KMS-11 (cell line): Measurements from ENCODE around the gene GCNT4.

Source experiments
- H2AFZ ChIP-seq: fragments of 200-600 bp; sonication (generic); 2 replicates; pipeline ENCODE4 v1.6.1; 2016; ENCODE audit warnings: antibody characterized with exemption, mixed run types, low read depth
- H3K27ac ChIP-seq: fragments of 200-600 bp; sonication (generic); 2 replicates; pipeline ENCODE4 v1.6.1; 2016; ENCODE audit warnings: mild to moderate bottlenecking, mixed run types
- H3K27me3 ChIP-seq: fragments of 200-600 bp; sonication (generic); 2 replicates; pipeline ENCODE4 v1.6.1; 2017; ENCODE audit warnings: mild to moderate bottlenecking, low read depth, mixed run types, moderate library complexity; ENCODE audit not compliant: insufficient read depth
- H3K36me3 ChIP-seq: fragments of 200-600 bp; sonication (generic); 2 replicates; pipeline ENCODE4 v1.6.1; 2017; ENCODE audit warnings: mild to moderate bottlenecking, mixed run types; ENCODE audit not compliant: insufficient read depth
- H3K4me1 ChIP-seq: fragments of 200-600 bp; sonication (generic); 2 replicates; pipeline ENCODE4 v1.6.1; 2016; ENCODE audit warnings: mild to moderate bottlenecking, low read depth, mixed run types; ENCODE audit not compliant: poor library complexity, severe bottlenecking
- H3K4me2 ChIP-seq: fragments of 200-600 bp; sonication (generic); 2 replicates; pipeline ENCODE4 v1.7.0; 2016; ENCODE audit warnings: mild to moderate bottlenecking, mixed run types
- H3K4me3 ChIP-seq: fragments of 200-600 bp; sonication (generic); IDR thresholded peaks from 2 replicates; pipeline ENCODE4 v1.6.1; 2017; ENCODE audit warnings: low read depth, low read length, mixed read lengths; ENCODE audit not compliant: insufficient read depth
- H3K79me2 ChIP-seq: fragments of 200-600 bp; sonication (generic); 2 replicates; pipeline ENCODE4 v1.6.1; 2016; ENCODE audit warnings: low read depth, mixed run types; ENCODE audit not compliant: insufficient read depth
- H3K9ac ChIP-seq: fragments of 200-600 bp; sonication (generic); 2 replicates; pipeline ENCODE4 v1.6.1; 2016; ENCODE audit warnings: mild to moderate bottlenecking, mixed run types
- H4K20me1 ChIP-seq: fragments of 200-600 bp; sonication (generic); 2 replicates; pipeline ENCODE4 v1.6.1; 2016; ENCODE audit warnings: mild to moderate bottlenecking, mixed run types; ENCODE audit not compliant: insufficient read depth
- TF ChIP-seq, protein P1 (sequence below): fragments of 200-600 bp; sonication (generic); conservative IDR thresholded peaks from 2 replicates; pipeline ENCODE4 v1.6.1; 2017; ENCODE audit warnings: low read depth, mild to moderate bottlenecking, antibody characterized with exemption, low read length, moderate library complexity, mixed read lengths

The GCNT4 gene

DNA sequence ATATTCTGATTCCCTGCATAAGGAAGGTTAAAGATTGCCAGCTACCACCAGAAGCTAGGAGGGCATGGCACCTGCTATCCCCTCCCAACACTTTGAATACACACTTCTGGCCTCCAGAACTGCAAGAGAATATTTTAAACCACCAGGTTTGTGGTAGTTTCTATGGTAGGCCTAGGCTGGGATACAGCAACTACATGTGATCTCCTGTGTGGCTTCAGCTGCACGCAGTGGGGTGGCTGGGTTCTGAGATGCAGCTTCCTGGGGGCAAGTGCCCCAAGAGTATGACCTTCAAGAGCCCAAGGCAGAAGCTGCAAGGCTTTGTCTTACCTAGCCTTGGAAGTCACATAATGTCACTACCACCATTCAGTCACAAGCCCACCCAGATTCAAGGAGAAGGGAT, 39.6 kb downstream of the GCNT4 start:
- no peak overlapping the region for H3K9ac ChIP-seq
- TF ChIP-seq, protein P1, sequence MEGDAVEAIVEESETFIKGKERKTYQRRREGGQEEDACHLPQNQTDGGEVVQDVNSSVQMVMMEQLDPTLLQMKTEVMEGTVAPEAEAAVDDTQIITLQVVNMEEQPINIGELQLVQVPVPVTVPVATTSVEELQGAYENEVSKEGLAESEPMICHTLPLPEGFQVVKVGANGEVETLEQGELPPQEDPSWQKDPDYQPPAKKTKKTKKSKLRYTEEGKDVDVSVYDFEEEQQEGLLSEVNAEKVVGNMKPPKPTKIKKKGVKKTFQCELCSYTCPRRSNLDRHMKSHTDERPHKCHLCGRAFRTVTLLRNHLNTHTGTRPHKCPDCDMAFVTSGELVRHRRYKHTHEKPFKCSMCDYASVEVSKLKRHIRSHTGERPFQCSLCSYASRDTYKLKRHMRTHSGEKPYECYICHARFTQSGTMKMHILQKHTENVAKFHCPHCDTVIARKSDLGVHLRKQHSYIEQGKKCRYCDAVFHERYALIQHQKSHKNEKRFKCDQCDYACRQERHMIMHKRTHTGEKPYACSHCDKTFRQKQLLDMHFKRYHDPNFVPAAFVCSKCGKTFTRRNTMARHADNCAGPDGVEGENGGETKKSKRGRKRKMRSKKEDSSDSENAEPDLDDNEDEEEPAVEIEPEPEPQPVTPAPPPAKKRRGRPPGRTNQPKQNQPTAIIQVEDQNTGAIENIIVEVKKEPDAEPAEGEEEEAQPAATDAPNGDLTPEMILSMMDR = no peak
- no peak overlapping the region for H3K4me3 ChIP-seq
- H3K79me2 ChIP-seq = no peaks in the 10 kb centered on the region
- H4K20me1 ChIP-seq = no peaks in the 10 kb centered on the region
- H3K27me3 ChIP-seq = no peaks in the 10 kb centered on the region
- no peaks in the 10 kb centered on the region for H3K36me3 ChIP-seq
- H3K4me2 ChIP-seq = no peak overlapping the region
- H3K27ac ChIP-seq = no peak overlapping the region
- peaks cover 17% of the 10 kb centered on the region for H3K4me1 ChIP-seq
- no peak overlapping the region for H2AFZ ChIP-seq

DNA sequence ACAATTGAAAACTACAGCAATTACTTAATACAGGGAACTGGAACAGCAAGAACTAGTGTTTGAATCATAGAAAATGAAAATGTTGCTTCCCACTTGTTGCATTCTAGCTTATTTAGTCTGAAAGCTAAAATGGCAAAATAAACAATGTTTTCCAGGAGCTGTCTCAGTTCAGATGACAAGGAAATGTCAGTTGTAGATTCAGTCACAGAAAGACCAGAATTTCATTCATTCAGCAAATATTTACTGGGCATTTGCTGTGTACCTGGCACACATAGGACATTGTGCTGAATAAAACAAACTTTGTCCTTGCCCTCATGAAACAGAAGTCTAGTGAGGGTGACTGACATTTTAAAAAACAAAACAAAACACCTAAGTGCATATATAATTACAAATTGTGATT, 41.5 kb downstream of the GCNT4 start:
- TF ChIP-seq, protein P1 = no peak
- no peak overlapping the region for H3K4me3 ChIP-seq
- no peak overlapping the region for H3K4me2 ChIP-seq
- H4K20me1 ChIP-seq = no peaks in the 10 kb centered on the region
- H3K9ac ChIP-seq = no peak overlapping the region
- H3K4me1 ChIP-seq = no peaks in the 10 kb centered on the region
- H2AFZ ChIP-seq = no peak overlapping the region
- H3K79me2 ChIP-seq = no peaks in the 10 kb centered on the region
- H3K36me3 ChIP-seq = no peaks in the 10 kb centered on the region
- no peaks in the 10 kb centered on the region for H3K27me3 ChIP-seq
- no peak overlapping the region for H3K27ac ChIP-seq

DNA sequence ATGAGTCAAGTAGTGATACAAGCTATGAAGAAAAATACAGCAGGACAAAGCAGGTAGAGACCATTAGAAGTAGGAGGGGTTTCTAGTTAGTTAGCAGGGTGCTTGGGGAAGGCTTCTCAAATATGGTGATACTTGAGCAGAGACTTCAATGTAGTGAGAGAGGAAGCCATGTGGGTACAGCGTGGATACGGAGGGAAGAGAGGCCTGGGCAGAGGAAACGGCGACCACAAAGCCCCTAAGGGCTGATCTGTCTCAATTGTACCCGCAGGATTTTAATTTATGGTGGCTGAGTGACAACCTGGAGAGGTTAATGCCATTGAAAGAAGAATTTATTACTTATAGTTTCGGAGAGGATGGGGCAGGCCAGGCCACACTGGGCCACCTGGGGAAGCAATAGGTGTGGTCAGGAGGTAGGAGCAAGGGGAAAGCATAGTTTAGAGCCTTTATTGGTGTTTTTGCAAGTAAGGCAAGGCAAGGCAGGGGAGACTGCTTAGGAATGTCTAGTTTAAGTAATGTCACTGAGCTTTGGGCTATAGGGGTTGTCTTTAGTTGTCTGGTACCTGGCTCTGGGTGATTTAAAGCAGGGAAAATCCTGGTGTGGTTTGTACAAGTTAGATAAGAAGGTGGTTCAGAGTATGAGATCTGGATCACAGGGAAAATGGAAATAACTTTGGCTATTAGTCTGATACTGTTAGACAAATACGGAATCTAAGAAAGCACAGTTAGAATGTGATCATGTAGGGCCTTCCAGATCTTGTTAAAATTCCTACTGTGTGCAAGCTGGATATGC, 42.6 kb downstream of the GCNT4 start:
- Histone ChIP-seq H3K4me1 (no peaks in the 10 kb centered on the region), H3K4me3 (no peak overlapping the region), H3K9ac (no peak overlapping the region), H4K20me1 (no peaks in the 10 kb centered on the region), H3K27me3 (no peaks in the 10 kb centered on the region), H3K27ac (no peak overlapping the region), H3K4me2 (no peak overlapping the region), H2AFZ (no peak overlapping the region), H3K79me2 (no peaks in the 10 kb centered on the region), H3K36me3 (no peaks in the 10 kb centered on the region)
- TF ChIP-seq, protein P1 = no peak

DNA sequence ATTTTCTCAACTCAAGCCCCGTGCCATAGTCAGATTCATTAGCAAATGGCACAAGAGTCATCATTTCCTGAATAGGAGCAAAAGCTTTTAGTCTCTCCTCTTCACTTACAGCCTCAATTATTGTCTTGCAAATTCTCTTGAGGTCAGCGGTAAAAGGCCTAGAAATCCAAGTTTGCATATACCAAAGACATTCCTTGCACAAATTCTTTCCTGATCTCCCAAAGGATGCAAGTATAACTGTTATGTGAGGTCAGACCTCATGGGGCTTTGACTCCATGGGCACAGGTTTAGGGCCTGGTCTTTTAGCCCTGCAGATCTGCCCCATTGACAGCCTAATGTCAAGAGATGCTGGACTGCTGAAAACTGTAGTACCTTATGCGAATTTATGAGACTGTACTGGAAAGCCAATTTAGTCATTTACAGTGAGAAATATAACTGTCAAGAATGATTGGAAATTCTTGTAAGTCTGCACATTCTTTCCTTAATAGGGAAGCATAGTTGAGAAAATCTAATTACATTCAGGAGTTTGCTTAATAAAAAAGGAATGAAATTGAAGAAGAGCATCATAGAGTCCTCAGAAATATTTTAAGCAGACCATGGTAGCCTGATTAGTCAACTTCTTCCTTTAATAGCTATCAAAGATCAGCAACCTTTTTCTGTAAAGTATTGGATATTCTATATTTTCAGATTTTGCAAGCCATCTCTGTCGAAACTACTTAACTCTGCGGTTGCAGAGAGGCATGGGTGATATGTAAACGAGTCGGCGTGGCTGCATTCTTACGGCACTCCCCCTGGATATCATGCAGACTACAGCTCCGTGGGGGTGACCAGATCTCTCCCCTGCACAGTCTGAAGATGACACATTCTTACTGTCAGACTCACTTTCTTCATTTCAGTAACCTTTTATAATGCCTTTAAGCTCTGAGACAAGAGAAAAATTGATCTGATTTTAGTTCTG, 45.2 kb downstream of the GCNT4 start:
- no peak overlapping the region for H3K27ac ChIP-seq
- no peak overlapping the region for H3K9ac ChIP-seq

More for the DNA sequence above, 45.2 kb downstream of the GCNT4 start:
- H3K36me3 ChIP-seq = no peaks in the 10 kb centered on the region
- H3K27me3 ChIP-seq = no peaks in the 10 kb centered on the region
- TF ChIP-seq, protein P1 = no peak
- H3K79me2 ChIP-seq = no peaks in the 10 kb centered on the region
- H2AFZ ChIP-seq = no peak overlapping the region
- H3K4me2 ChIP-seq = no peak overlapping the region
- no peaks in the 10 kb centered on the region for H3K4me1 ChIP-seq
- no peak overlapping the region for H3K4me3 ChIP-seq
- H4K20me1 ChIP-seq = no peaks in the 10 kb centered on the region
